WTC11 (cell line): ENCODE results near the gene SMOC2. TPM values are rescaled to one million over a fixed set of nuclear protein-coding genes. Genes with fewer than 3 reads are reported as not detected.

Experiments
- ATAC-seq: fragments of 200-7000 bp; cut with Tn5 transposase; 2 replicates; pipeline ENCODE4 v1.10.0; 2021; ENCODE audit warnings: mild to moderate bottlenecking, moderate library complexity
- CTCF ChIA-PET: fragments of 300-600 bp; sonication (Branson Sonifier 250); formaldehyde crosslinking; loops from one replicate; lab custom pipeline; 2021; ENCODE audit warnings: antibody characterized with exemption; lab: Charles Lee
- POLR2A ChIA-PET: fragments of 350-600 bp; sonication (Branson Sonifier 250); formaldehyde crosslinking; loops from one replicate; lab custom pipeline; 2021; ENCODE audit warnings: antibody characterized with exemption; lab: Charles Lee
- DNase-seq: peaks from one replicate; pipeline ENCODE4 v3.0.0; 2021; ENCODE audit warnings: low spot score
- H3K27ac Mint-ChIP-seq: 2 replicates; pipeline ENCODE4 v1.8.0; 2021; ENCODE audit warnings: mixed read lengths
- H3K27me3 Mint-ChIP-seq: 2 replicates; pipeline ENCODE4 v1.8.0; 2021; ENCODE audit warnings: low read depth, mild to moderate bottlenecking, moderate library complexity, mixed read lengths
- H3K36me3 Mint-ChIP-seq: 2 replicates; pipeline ENCODE4 v1.8.0; 2021; ENCODE audit warnings: mixed read lengths
- H3K4me1 Mint-ChIP-seq: 2 replicates; pipeline ENCODE4 v1.8.0; 2022; ENCODE audit warnings: mixed read lengths
- H3K4me3 Mint-ChIP-seq: 2 replicates; pipeline ENCODE4 v1.8.0; 2021; ENCODE audit warnings: mild to moderate bottlenecking, moderate library complexity, mixed read lengths
- H3K9me3 Mint-ChIP-seq: 2 replicates; pipeline ENCODE4 v1.8.0; 2021; ENCODE audit warnings: mixed read lengths
- CBFB ChIP-seq: sonication (generic); formaldehyde crosslinking; IDR thresholded peaks from 2 replicates; pipeline ENCODE4 v1.8.1; 2022; ENCODE audit warnings: mild to moderate bottlenecking, low read depth, missing genetic modification reagents
- ELF4 ChIP-seq: sonication (generic); formaldehyde crosslinking; IDR thresholded peaks from 2 replicates; pipeline ENCODE4 v1.8.1; 2022; ENCODE audit warnings: low read depth, mild to moderate bottlenecking, moderate library complexity, missing genetic modification reagents
- ESRRA ChIP-seq: sonication (generic); formaldehyde crosslinking; IDR thresholded peaks from 2 replicates; pipeline ENCODE4 v1.8.1; 2022; ENCODE audit warnings: mild to moderate bottlenecking, missing genetic modification reagents, borderline replicate concordance
- FOXK1 ChIP-seq: sonication (generic); formaldehyde crosslinking; IDR thresholded peaks from 2 replicates; pipeline ENCODE4 v1.8.0; 2022; ENCODE audit warnings: mild to moderate bottlenecking, moderate library complexity, missing genetic modification reagents
- FOXP4 ChIP-seq: sonication (generic); formaldehyde crosslinking; IDR thresholded peaks from 2 replicates; pipeline ENCODE4 v1.8.0; 2022; ENCODE audit warnings: mild to moderate bottlenecking, missing genetic modification reagents
- IRF2 ChIP-seq: sonication (generic); formaldehyde crosslinking; IDR thresholded peaks from 2 replicates; pipeline ENCODE4 v1.8.0; 2022; ENCODE audit warnings: low read depth, missing genetic modification reagents, borderline replicate concordance
- JUN ChIP-seq: sonication (generic); formaldehyde crosslinking; IDR thresholded peaks from 2 replicates; pipeline ENCODE4 v1.8.0; 2023; ENCODE audit warnings: mild to moderate bottlenecking, missing genetic modification reagents
- MYBL2 ChIP-seq: sonication (generic); formaldehyde crosslinking; IDR thresholded peaks from 2 replicates; pipeline ENCODE4 v1.8.1; 2023; ENCODE audit warnings: mild to moderate bottlenecking, moderate library complexity, missing genetic modification reagents
- NR1H2 ChIP-seq: sonication (generic); formaldehyde crosslinking; IDR thresholded peaks from 2 replicates; pipeline ENCODE4 v1.9.0; 2021; ENCODE audit warnings: mild to moderate bottlenecking, moderate library complexity, missing genetic modification reagents
- OVOL2 ChIP-seq: fragments of 250-450 bp; sonication (Bioruptor Pico); IDR thresholded peaks from 2 replicates; pipeline ENCODE4 v1.9.0; 2021; ENCODE audit warnings: mild to moderate bottlenecking, borderline replicate concordance
- RELA ChIP-seq: sonication (generic); formaldehyde crosslinking; IDR thresholded peaks from 2 replicates; pipeline ENCODE4 v1.8.1; 2022; ENCODE audit warnings: missing genetic modification reagents, mild to moderate bottlenecking, borderline replicate concordance
- USF2 ChIP-seq: sonication (generic); formaldehyde crosslinking; IDR thresholded peaks from 2 replicates; pipeline ENCODE4 v1.8.1; 2023; ENCODE audit warnings: mild to moderate bottlenecking, missing genetic modification reagents, moderate library complexity
- ZNF263 ChIP-seq: sonication (generic); formaldehyde crosslinking; IDR thresholded peaks from 2 replicates; pipeline ENCODE4 v1.8.1; 2022; ENCODE audit warnings: low read depth, mild to moderate bottlenecking, moderate library complexity, missing genetic modification reagents
- total RNA-seq: library from RNA; stranded (reverse); gene quantifications from 3 replicates; pipeline ENCODE4 v1.2.3, GENCODE V29; 2021
- TF ChIP-seq, protein P1 (sequence below): sonication (generic); formaldehyde crosslinking; conservative IDR thresholded peaks from 2 replicates; pipeline ENCODE4 v1.8.1; 2022; ENCODE audit warnings: mild to moderate bottlenecking, missing genetic modification reagents
- TF ChIP-seq, protein P2 (sequence below): fragments of 250-450 bp; sonication (Bioruptor Pico); IDR thresholded peaks from 2 replicates; pipeline ENCODE4 v1.9.0; 2021; ENCODE audit warnings: mild to moderate bottlenecking
- TF ChIP-seq, protein P3 (sequence below): sonication (generic); formaldehyde crosslinking; IDR thresholded peaks from 2 replicates; pipeline ENCODE4 v1.8.1; 2023; ENCODE audit warnings: mild to moderate bottlenecking, missing genetic modification reagents
- TF ChIP-seq, protein P4 (sequence below): sonication (generic); formaldehyde crosslinking; IDR thresholded peaks from 2 replicates; pipeline ENCODE4 v1.8.0; 2023; ENCODE audit warnings: missing genetic modification reagents
- TF ChIP-seq, protein P5 (sequence below): sonication (generic); formaldehyde crosslinking; IDR thresholded peaks from 2 replicates; pipeline ENCODE4 v1.8.1; 2023; ENCODE audit warnings: mild to moderate bottlenecking, moderate library complexity, missing genetic modification reagents

The SMOC2 gene
- total RNA-seq, 1 experiment from 2014 or later: 3.9 TPM

- no peak overlapping the region for H3K27ac Mint-ChIP-seq
Measured at GRCh38 chr6:168597471-168597875, 156.5 kb downstream of the SMOC2 start.

DNA sequence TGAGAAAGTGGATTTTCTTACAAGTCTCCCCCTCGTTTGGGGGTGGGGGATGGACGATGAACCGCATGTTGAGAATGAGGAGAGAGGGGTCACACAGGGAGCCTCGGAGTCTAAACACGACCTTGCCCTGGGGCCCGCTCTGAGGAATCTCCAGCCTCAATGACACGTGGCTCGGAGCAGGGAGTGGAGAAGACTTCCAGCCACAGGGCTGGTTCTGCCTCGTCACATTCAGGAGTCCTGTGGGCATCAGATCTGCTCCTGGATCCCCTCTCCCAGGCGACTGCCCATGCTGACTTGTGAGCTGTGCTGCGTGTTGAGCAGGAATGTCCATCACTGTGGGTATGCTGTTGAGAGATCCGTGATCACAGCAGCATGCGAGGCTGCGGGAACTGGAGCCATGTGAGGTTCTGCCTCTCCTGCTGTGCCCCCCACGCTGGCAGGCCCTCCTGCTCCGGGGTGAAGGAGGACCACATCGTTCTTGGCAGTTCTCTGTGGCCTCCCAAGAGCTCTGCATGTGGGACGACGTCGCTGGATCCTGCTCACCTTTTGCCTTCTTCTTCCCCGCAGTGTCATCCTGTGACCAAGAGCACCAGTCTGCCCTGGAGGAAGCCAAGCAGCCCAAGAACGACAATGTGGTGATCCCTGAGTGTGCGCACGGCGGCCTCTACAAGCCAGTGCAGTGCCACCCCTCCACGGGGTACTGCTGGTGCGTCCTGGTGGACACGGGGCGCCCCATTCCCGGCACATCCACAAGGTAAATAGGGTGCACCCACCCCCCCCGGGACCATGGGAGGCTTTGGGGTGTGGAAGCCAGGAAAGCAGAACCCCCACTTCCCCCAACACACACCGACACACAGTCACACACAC, 157.5 kb downstream of the SMOC2 start:
- ChIA-PET POLR2A (no interaction called here), CTCF (no interaction called here)
- H3K36me3 Mint-ChIP-seq: no peaks in the 10 kb centered on the region
- no peak for DNase-seq
- no peak overlapping the region for H3K4me3 Mint-ChIP-seq
- H3K9me3 Mint-ChIP-seq: no peaks in the 10 kb centered on the region
- no peak for ATAC-seq
- H3K27ac Mint-ChIP-seq: no peak overlapping the region
- H3K4me1 Mint-ChIP-seq: peaks cover 11% of the 10 kb centered on the region
- TF ChIP-seq, protein P1, sequence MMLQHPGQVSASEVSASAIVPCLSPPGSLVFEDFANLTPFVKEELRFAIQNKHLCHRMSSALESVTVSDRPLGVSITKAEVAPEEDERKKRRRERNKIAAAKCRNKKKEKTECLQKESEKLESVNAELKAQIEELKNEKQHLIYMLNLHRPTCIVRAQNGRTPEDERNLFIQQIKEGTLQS (CRISPR knock-in tag): no peak
- TF ChIP-seq, protein P2, sequence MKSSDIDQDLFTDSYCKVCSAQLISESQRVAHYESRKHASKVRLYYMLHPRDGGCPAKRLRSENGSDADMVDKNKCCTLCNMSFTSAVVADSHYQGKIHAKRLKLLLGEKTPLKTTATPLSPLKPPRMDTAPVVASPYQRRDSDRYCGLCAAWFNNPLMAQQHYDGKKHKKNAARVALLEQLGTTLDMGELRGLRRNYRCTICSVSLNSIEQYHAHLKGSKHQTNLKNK (CRISPR knock-in tag): no peak
- no peak for TF ChIP-seq IRF2 (CRISPR knock-in tag)
- no peak for TF ChIP-seq CBFB (CRISPR knock-in tag)
- no peak for TF ChIP-seq NR1H2
- no peaks in the 10 kb centered on the region for H3K27me3 Mint-ChIP-seq

More at GRCh38 chr6:168597471-168597875, 156.5 kb downstream of the SMOC2 start:
- ChIA-PET POLR2A (no interaction called here), CTCF (interaction anchor here (1.0 kb wide), 1 partner anchor 146 kb away, joined by 3 read pairs; no protein-coding TSS in a partner anchor)
- DNase-seq (no peak), ATAC-seq (no peak)
- Mint-ChIP-seq H3K27me3 (no peaks in the 10 kb centered on the region), H3K36me3 (no peaks in the 10 kb centered on the region), H3K9me3 (no peaks in the 10 kb centered on the region), H3K4me1 (peaks cover 11% of the 10 kb centered on the region), H3K4me3 (no peak overlapping the region)
- TF ChIP-seq USF2 (CRISPR knock-in tag) (peak; percentile 63; the same call in 1 of the 2 replicates), FOXP4 (CRISPR knock-in tag) (no peak)

GRCh38 chr6:168599118-168599494, 158.1 kb downstream of the SMOC2 start:
- no peaks in the 10 kb centered on the region for H3K36me3 Mint-ChIP-seq
- CTCF ChIA-PET: no interaction called here
- H3K9me3 Mint-ChIP-seq: 0 out of 2 replicates have a peak, but pooled peaks cover 4% of the 10 kb centered on the region
- no peak overlapping the region for H3K4me3 Mint-ChIP-seq
- no peak overlapping the region for H3K27ac Mint-ChIP-seq
- POLR2A ChIA-PET: no interaction called here
- DNase-seq (no peak), ATAC-seq (no peak)
- no peak for TF ChIP-seq FOXK1 (CRISPR knock-in tag)
- TF ChIP-seq ELF4 (CRISPR knock-in tag): no peak
- peaks cover 11% of the 10 kb centered on the region for H3K4me1 Mint-ChIP-seq
- no peaks in the 10 kb centered on the region for H3K27me3 Mint-ChIP-seq

GRCh38 chr6:168599769-168600330, 158.9 kb downstream of the SMOC2 start:
- H3K27me3 Mint-ChIP-seq: no peaks in the 10 kb centered on the region
- CTCF ChIA-PET: no interaction called here
- peaks cover 11% of the 10 kb centered on the region for H3K4me1 Mint-ChIP-seq
- POLR2A ChIA-PET: interaction anchor here (0.7 kb wide), 1 partner anchor 350 kb away, joined by 6 read pairs; no protein-coding TSS in a partner anchor
- 0 out of 2 replicates have a peak, but pooled peaks cover 5% of the 10 kb centered on the region for H3K9me3 Mint-ChIP-seq
- TF ChIP-seq RELA (no peak), OVOL2 (CRISPR knock-in tag) (no peak), ESRRA (CRISPR knock-in tag) (no peak), ZNF263 (CRISPR knock-in tag) (no peak), MYBL2 (CRISPR knock-in tag) (no peak), JUN (CRISPR knock-in tag) (no peak)
- TF ChIP-seq, protein P3, sequence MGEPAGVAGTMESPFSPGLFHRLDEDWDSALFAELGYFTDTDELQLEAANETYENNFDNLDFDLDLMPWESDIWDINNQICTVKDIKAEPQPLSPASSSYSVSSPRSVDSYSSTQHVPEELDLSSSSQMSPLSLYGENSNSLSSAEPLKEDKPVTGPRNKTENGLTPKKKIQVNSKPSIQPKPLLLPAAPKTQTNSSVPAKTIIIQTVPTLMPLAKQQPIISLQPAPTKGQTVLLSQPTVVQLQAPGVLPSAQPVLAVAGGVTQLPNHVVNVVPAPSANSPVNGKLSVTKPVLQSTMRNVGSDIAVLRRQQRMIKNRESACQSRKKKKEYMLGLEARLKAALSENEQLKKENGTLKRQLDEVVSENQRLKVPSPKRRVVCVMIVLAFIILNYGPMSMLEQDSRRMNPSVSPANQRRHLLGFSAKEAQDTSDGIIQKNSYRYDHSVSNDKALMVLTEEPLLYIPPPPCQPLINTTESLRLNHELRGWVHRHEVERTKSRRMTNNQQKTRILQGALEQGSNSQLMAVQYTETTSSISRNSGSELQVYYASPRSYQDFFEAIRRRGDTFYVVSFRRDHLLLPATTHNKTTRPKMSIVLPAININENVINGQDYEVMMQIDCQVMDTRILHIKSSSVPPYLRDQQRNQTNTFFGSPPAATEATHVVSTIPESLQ (CRISPR knock-in tag): no peak
- TF ChIP-seq, protein P4, sequence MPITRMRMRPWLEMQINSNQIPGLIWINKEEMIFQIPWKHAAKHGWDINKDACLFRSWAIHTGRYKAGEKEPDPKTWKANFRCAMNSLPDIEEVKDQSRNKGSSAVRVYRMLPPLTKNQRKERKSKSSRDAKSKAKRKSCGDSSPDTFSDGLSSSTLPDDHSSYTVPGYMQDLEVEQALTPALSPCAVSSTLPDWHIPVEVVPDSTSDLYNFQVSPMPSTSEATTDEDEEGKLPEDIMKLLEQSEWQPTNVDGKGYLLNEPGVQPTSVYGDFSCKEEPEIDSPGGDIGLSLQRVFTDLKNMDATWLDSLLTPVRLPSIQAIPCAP: no peak
- TF ChIP-seq, protein P5, sequence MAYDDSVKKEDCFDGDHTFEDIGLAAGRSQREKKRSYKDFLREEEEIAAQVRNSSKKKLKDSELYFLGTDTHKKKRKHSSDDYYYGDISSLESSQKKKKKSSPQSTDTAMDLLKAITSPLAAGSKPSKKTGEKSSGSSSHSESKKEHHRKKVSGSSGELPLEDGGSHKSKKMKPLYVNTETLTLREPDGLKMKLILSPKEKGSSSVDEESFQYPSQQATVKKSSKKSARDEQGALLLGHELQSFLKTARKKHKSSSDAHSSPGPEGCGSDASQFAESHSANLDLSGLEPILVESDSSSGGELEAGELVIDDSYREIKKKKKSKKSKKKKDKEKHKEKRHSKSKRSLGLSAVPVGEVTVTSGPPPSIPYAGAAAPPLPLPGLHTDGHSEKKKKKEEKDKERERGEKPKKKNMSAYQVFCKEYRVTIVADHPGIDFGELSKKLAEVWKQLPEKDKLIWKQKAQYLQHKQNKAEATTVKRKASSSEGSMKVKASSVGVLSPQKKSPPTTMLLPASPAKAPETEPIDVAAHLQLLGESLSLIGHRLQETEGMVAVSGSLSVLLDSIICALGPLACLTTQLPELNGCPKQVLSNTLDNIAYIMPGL: no peak
- no peak for DNase-seq
- H3K27ac Mint-ChIP-seq: no peak overlapping the region
- no peak overlapping the region for H3K4me3 Mint-ChIP-seq
- ATAC-seq: no peak
- no peaks in the 10 kb centered on the region for H3K36me3 Mint-ChIP-seq
